SK-N-SH (cell line): ENCODE measurements around the gene SUFU. TPM values are rescaled to one million over a fixed set of nuclear protein-coding genes. Genes with fewer than 3 reads are reported as not detected.

ENCODE experiments used
- CTCF ChIA-PET: fragments of 300-600, 350-600 bp; formaldehyde crosslinking; extraction: SDS; loops from one replicate; lab custom pipeline; 2021; lab: Yijun Ruan, JAX
- POLR2A ChIA-PET: fragments of 350-600 bp; sonication (Branson Sonifier 250); formaldehyde crosslinking; extraction: SDS; loops from one replicate; lab custom pipeline; 2020; ENCODE audit warnings: antibody characterized with exemption, inconsistent platforms; lab: Yijun Ruan, JAX
- DNase-seq: peaks from one replicate; pipeline ENCODE4 v3.0.0; 2012
- H2AFZ ChIP-seq: fragments of 200-600 bp; sonication (generic); 2 replicates; pipeline ENCODE4 v1.8.1; 2016; ENCODE audit warnings: antibody characterized with exemption, mild to moderate bottlenecking, low read depth
- H3F3A ChIP-seq: fragments of 200-600 bp; sonication (generic); replicated peaks from 2 replicates; pipeline ENCODE3; 2016; ENCODE audit warnings: antibody characterized with exemption, mild to moderate bottlenecking; ENCODE audit not compliant: insufficient read depth
- H3K27ac ChIP-seq, 2 experiments: fragments of 200-500 bp in 1 of 2; fragments of 200-600 bp in 1 of 2; sonication (Bioruptor generic) in 1 of 2; sonication (generic), shearing (Covaris generic) in 1 of 2; 2 replicates each; pipeline versions ENCODE4 v1.5.1 to v1.6.1; 2014 to 2016; ENCODE audit warnings: low read depth in 2 of 2, inconsistent platforms in 1 of 2, low read length in 1 of 2, mild to moderate bottlenecking in 1 of 2, mixed read lengths in 1 of 2
- H3K27me3 ChIP-seq: fragments of 200-600 bp; sonication (generic), shearing (Covaris generic); 2 replicates; pipeline ENCODE4 v1.6.1; 2016; ENCODE audit warnings: mixed run types; ENCODE audit not compliant: insufficient read depth
- H3K36me3 ChIP-seq, 2 experiments: fragments of 200-500 bp in 1 of 2; fragments of 200-600 bp in 1 of 2; sonication (Bioruptor generic) in 1 of 2; sonication (generic) in 1 of 2; replicated peaks in 1 of 2; 2 replicates each; pipeline versions ENCODE3 to v1.5.1; 2014 to 2016; ENCODE audit warnings: low read length in 1 of 2, mild to moderate bottlenecking in 1 of 2; ENCODE audit not compliant: insufficient read depth in 2 of 2, control insufficient read depth in 1 of 2
- H3K4me1 ChIP-seq, 2 experiments: fragments of 200-500 bp in 1 of 2; fragments of 200-600 bp in 1 of 2; sonication (Bioruptor generic) in 1 of 2; sonication (generic), shearing (Covaris generic) in 1 of 2; 2 replicates each; pipeline versions ENCODE4 v1.5.1 to v1.6.1; 2014 to 2016; ENCODE audit warnings: low read depth in 1 of 2, low read length in 1 of 2, mixed run types in 1 of 2; ENCODE audit not compliant: insufficient read depth in 2 of 2, control insufficient read depth in 1 of 2
- H3K4me2 ChIP-seq: fragments of 200-600 bp; sonication (generic), shearing (Covaris generic); 2 replicates; pipeline ENCODE4 v1.6.1; 2017; ENCODE audit warnings: mixed run types
- H3K4me3 ChIP-seq, 2 experiments: fragments of 200-500 bp in 1 of 2; fragments of 200-600 bp in 1 of 2; sonication (Bioruptor generic) in 1 of 2; sonication (generic), shearing (Covaris generic) in 1 of 2; 2 replicates each; pipeline versions ENCODE4 v1.5.1 to v1.8.1; 2014 to 2016; ENCODE audit warnings: low read depth in 2 of 2, inconsistent platforms in 1 of 2, low read length in 1 of 2, mild to moderate bottlenecking in 1 of 2, mixed read lengths in 1 of 2, moderate library complexity in 1 of 2
- H3K79me2 ChIP-seq: fragments of 200-600 bp; sonication (generic); 2 replicates; pipeline ENCODE4 v1.8.1; 2017; ENCODE audit warnings: mild to moderate bottlenecking; ENCODE audit not compliant: insufficient read depth
- H3K9ac ChIP-seq: fragments of 200-600 bp; sonication (generic); 2 replicates; pipeline ENCODE4 v1.6.1; 2017; ENCODE audit warnings: mixed run types
- H3K9me2 ChIP-seq: fragments of 200-600 bp; sonication (generic); 2 replicates; pipeline ENCODE4 v1.6.1; 2017; ENCODE audit warnings: mixed run types
- H3K9me3 ChIP-seq: fragments of 200-600 bp; sonication (generic); 2 replicates; pipeline ENCODE4 v1.6.1; 2017; ENCODE audit warnings: mixed run types, mild to moderate bottlenecking, moderate library complexity
- H4K20me1 ChIP-seq: fragments of 200-600 bp; sonication (generic); 2 replicates; pipeline ENCODE4 v1.6.1; 2017; ENCODE audit warnings: mild to moderate bottlenecking, mixed run types; ENCODE audit not compliant: insufficient read depth
- CTCF ChIP-seq: fragments of 200-600 bp; sonication (generic); IDR thresholded peaks from 2 replicates; pipeline ENCODE4 v1.6.1; 2017; ENCODE audit warnings: antibody characterized with exemption, mild to moderate bottlenecking, moderate library complexity
- EZH2phosphoT487 ChIP-seq: fragments of 200-600 bp; sonication (generic); IDR thresholded peaks from 2 replicates; pipeline ENCODE4 v1.6.1; 2017; ENCODE audit warnings: low read depth, mixed run types, mild to moderate bottlenecking, antibody characterized with exemption, moderate library complexity, borderline replicate concordance
- FOXM1 ChIP-seq: IDR thresholded peaks from 2 replicates; pipeline ENCODE4 v1.4.0; 2012; ENCODE audit warnings: low read depth, mild to moderate bottlenecking
- GATA2 ChIP-seq: sonication (generic); formaldehyde crosslinking; IDR thresholded peaks from 2 replicates; pipeline ENCODE4 v1.5.0; 2020; ENCODE audit warnings: mild to moderate bottlenecking, missing genetic modification reagents
- JUND ChIP-seq: IDR thresholded peaks from 2 replicates; pipeline ENCODE4 v1.4.0; 2012
- MAX ChIP-seq: IDR thresholded peaks from 2 replicates; pipeline ENCODE4 v1.4.0; 2012; ENCODE audit warnings: low read depth
- MEF2A ChIP-seq: IDR thresholded peaks from 2 replicates; pipeline ENCODE4 v1.4.0; 2012; ENCODE audit warnings: low read depth, borderline replicate concordance
- PBX3 ChIP-seq: IDR thresholded peaks from 2 replicates; pipeline ENCODE4; 2012
- POLR2AphosphoS5 ChIP-seq: IDR thresholded peaks from 2 replicates; pipeline ENCODE4 v1.6.1; 2012; ENCODE audit warnings: low read depth, low read length
- RAD21 ChIP-seq: IDR thresholded peaks from 2 replicates; pipeline ENCODE4 v1.6.1; 2012; ENCODE audit warnings: mild to moderate bottlenecking, low read length
- RCOR1 ChIP-seq: fragments of 150-350 bp; IDR thresholded peaks from 2 replicates; pipeline ENCODE4 v1.6.1; 2017; ENCODE audit warnings: antibody characterized with exemption, low read length
- REST ChIP-seq: IDR thresholded peaks from 2 replicates; pipeline ENCODE4 v1.6.1; 2012; ENCODE audit warnings: mild to moderate bottlenecking, low read depth, low read length, moderate library complexity
- RFX5 ChIP-seq: IDR thresholded peaks from 2 replicates; pipeline ENCODE4 v1.6.1; 2012; ENCODE audit warnings: mild to moderate bottlenecking, improper control_type of control experiment, low read length
- RXRA ChIP-seq: IDR thresholded peaks from 2 replicates; pipeline ENCODE4 v1.4.0; 2012; ENCODE audit warnings: low read depth, mild to moderate bottlenecking, borderline replicate concordance
- SMC3 ChIP-seq: IDR thresholded peaks from 2 replicates; pipeline ENCODE4 v1.6.1; 2012; ENCODE audit warnings: low read depth, low read length, improper control_type of control experiment
- TAF1 ChIP-seq: IDR thresholded peaks from 2 replicates; pipeline ENCODE4 v1.6.1; 2012; ENCODE audit warnings: low read depth, mild to moderate bottlenecking, low read length, moderate library complexity, borderline replicate concordance
- TCF12 ChIP-seq: IDR thresholded peaks from 2 replicates; pipeline ENCODE4 v1.4.0; 2012
- ZBTB33 ChIP-seq: IDR thresholded peaks from 2 replicates; pipeline ENCODE4 v1.4.0; 2012; ENCODE audit warnings: low read depth, borderline replicate concordance
- WGBS: methylation state at CpG from one replicate; pipeline ENCODE4 v1.1.6; 2017; ENCODE audit warnings: low lambda C conversion rate; 5-methylcytosine and 5-hydroxymethylcytosine counted together
- polyA plus RNA-seq, 3 experiments: library from polyadenylated mRNA; depleted of rRNA; stranded (reverse); fragments of >200 nt; gene quantifications; 2 replicates each; pipeline ENCODE4 v1.2.3, GENCODE V29; 2012

SUFU gene
- polyA plus RNA-seq, 1 of the 3 experiments (the other 2 are of a cell fraction), result 5.7 TPM

- no peak overlapping the region for H3K4me3 ChIP-seq
- H3K4me1 ChIP-seq, result no peaks in the 10 kb centered on the region
- DNase-seq, result no peak
- POLR2A ChIA-PET, result no interaction called here
- peaks cover 8% of the 10 kb centered on the region for H3F3A ChIP-seq
- no peak overlapping the region for H3K27ac ChIP-seq
- H3K9me3 ChIP-seq, result no peaks in the 10 kb centered on the region
- no peak overlapping the region for H3K4me2 ChIP-seq
- 0 out of 2 replicates have a peak, but pooled peaks cover 4% of the 10 kb centered on the region for H4K20me1 ChIP-seq
- no peak for TF ChIP-seq PBX3
- no peak for TF ChIP-seq ZBTB33
- no peak for TF ChIP-seq RFX5
- no peak for TF ChIP-seq JUND
- H3K36me3 ChIP-seq, result peaks cover 30 to 74% of the 10 kb centered on the region in 2 experiments
- peaks cover 6% of the 10 kb centered on the region for H3K79me2 ChIP-seq
- WGBS, result over 99% methylated on average over 13 of the region's 13 CpGs
- H3K27me3 ChIP-seq, result no peaks in the 10 kb centered on the region
- H3K9me2 ChIP-seq, result no peaks in the 10 kb centered on the region
- H2AFZ ChIP-seq, result no peak overlapping the region
- H3K9ac ChIP-seq, result no peak overlapping the region
- CTCF ChIA-PET, result interaction anchor here (1.4 to 1.6 kb wide), 3 partner anchors 19 to 80 kb away, joined by 3 to 5 read pairs (median 4); partner anchors contain the start of gene ACTR1A
Observed at GRCh38 chr10:102484021-102484420, 19.8 kb upstream of the SUFU start.

- no peak overlapping the region for H3K27ac ChIP-seq
- H3K79me2 ChIP-seq, result peaks cover 15% of the 10 kb centered on the region
- H3K9ac ChIP-seq, result no peak overlapping the region
- no peak overlapping the region for H2AFZ ChIP-seq
- H3K36me3 ChIP-seq, result peaks cover 38 to 73% of the 10 kb centered on the region in 2 experiments
- WGBS, result 87% methylated on average over 17 of the region's 18 CpGs
- H3K27me3 ChIP-seq, result no peaks in the 10 kb centered on the region
- H3K4me1 ChIP-seq, result no peaks in the 10 kb centered on the region
- 0 out of 2 replicates have a peak, but pooled peaks cover 4% of the 10 kb centered on the region for H4K20me1 ChIP-seq
- ChIA-PET POLR2A (no interaction called here), CTCF (interaction anchor here (0.9 to 1.3 kb wide), 3 partner anchors 14 to 99 kb away, joined by 3 read pairs; no protein-coding TSS in a partner anchor)
- H3K4me3 ChIP-seq, result no peak overlapping the region
- H3K9me2 ChIP-seq, result no peaks in the 10 kb centered on the region
- peaks cover 5% of the 10 kb centered on the region for H3F3A ChIP-seq
- H3K4me2 ChIP-seq, result no peak overlapping the region
- no peak for DNase-seq
- H3K9me3 ChIP-seq, result no peaks in the 10 kb centered on the region
- TF ChIP-seq GATA2 (CRISPR knock-in tag) (no peak), TAF1 (no peak), RXRA (no peak), EZH2phosphoT487 (no peak), SMC3 (no peak), CTCF (no peak), RCOR1 (no peak), FOXM1 (no peak), POLR2AphosphoS5 (no peak), REST (no peak), MAX (no peak), TCF12 (no peak), MEF2A (no peak), RAD21 (no peak)
Observed at GRCh38 chr10:102485093-102485784, 18.5 kb upstream of the SUFU start.
